IPS-18c (cell line): ENCODE measurements around the gene CNOT6.
"Not testable (repeated sequence)": the region's sequence is repeated elsewhere in the genome, so short reads cannot be mapped to it uniquely, and the experiment has no call there.

Experiments used
- H3K4me3 ChIP-seq: 2 replicates; pipeline ENCODE4 v1.7.0; 2013; ENCODE audit warnings: low read depth, mild to moderate bottlenecking, low read length, moderate library complexity; ENCODE audit not compliant: insufficient read depth
- H3K9me3 ChIP-seq: one replicate; pipeline ENCODE4 v1.6.1; 2013; ENCODE audit warnings: mild to moderate bottlenecking, low read length, moderate library complexity; ENCODE audit not compliant: control insufficient read depth, insufficient read depth

CNOT6 gene

GRCh38 chr5:180531036-180531585 lies 36.9 kb downstream of the CNOT6 start:
- H3K4me3 ChIP-seq, H3K9me3 ChIP-seq: not testable (repeated sequence)

GRCh38 chr5:180532268-180532667 lies 38.1 kb downstream of the CNOT6 start:
- H3K9me3 ChIP-seq: peaks cover 8% of the 10 kb centered on the region
- no peak overlapping the region for H3K4me3 ChIP-seq

- Histone ChIP-seq H3K4me3 (no peak overlapping the region), H3K9me3 (peaks cover 8% of the 10 kb centered on the region)
Observed at GRCh38 chr5:180533845-180534244, 39.7 kb downstream of the CNOT6 start.

- Histone ChIP-seq H3K9me3 (peaks cover 8% of the 10 kb centered on the region), H3K4me3 (no peak overlapping the region)
Observed at GRCh38 chr5:180535573-180535972, 41.4 kb downstream of the CNOT6 start.

GRCh38 chr5:180540050-180540694 lies 46.0 kb downstream of the CNOT6 start:
- Histone ChIP-seq H3K4me3 (no peak overlapping the region), H3K9me3 (no peaks in the 10 kb centered on the region)

- no peaks in the 10 kb centered on the region for H3K9me3 ChIP-seq
- H3K4me3 ChIP-seq: no peak overlapping the region
Observed at GRCh38 chr5:180541710-180542109, 47.5 kb downstream of the CNOT6 start.

GRCh38 chr5:180545248-180545647 lies 51.1 kb downstream of the CNOT6 start:
- no peaks in the 10 kb centered on the region for H3K9me3 ChIP-seq
- H3K4me3 ChIP-seq: no peak overlapping the region

GRCh38 chr5:180548563-180548962 lies 54.4 kb downstream of the CNOT6 start:
- Histone ChIP-seq H3K9me3 (no peaks in the 10 kb centered on the region), H3K4me3 (no peak overlapping the region)

GRCh38 chr5:180553530-180553929 lies 59.4 kb downstream of the CNOT6 start:
- H3K4me3 ChIP-seq: no peak overlapping the region

GRCh38 chr5:180555168-180555921 lies 61.2 kb downstream of the CNOT6 start:
- H3K4me3 ChIP-seq: no peak overlapping the region

More at GRCh38 chr5:180553530-180553929, 59.4 kb downstream of the CNOT6 start:
- no peaks in the 10 kb centered on the region for H3K9me3 ChIP-seq

GRCh38 chr5:180557217-180557809 lies 63.1 kb downstream of the CNOT6 start:
- Histone ChIP-seq H3K9me3 (no peaks in the 10 kb centered on the region), H3K4me3 (no peak overlapping the region)

More at GRCh38 chr5:180555168-180555921, 61.2 kb downstream of the CNOT6 start:
- no peaks in the 10 kb centered on the region for H3K9me3 ChIP-seq

- Histone ChIP-seq H3K4me3 (no peak overlapping the region), H3K9me3 (no peaks in the 10 kb centered on the region)
Observed at GRCh38 chr5:180558232-180558631, 64.1 kb downstream of the CNOT6 start.

GRCh38 chr5:180563994-180564393 lies 69.8 kb downstream of the CNOT6 start:
- H3K4me3 ChIP-seq: no peak overlapping the region
- no peaks in the 10 kb centered on the region for H3K9me3 ChIP-seq

GRCh38 chr5:180568914-180569313 lies 74.7 kb downstream of the CNOT6 start:
- H3K9me3 ChIP-seq: no peaks in the 10 kb centered on the region

GRCh38 chr5:180575571-180575970 lies 81.4 kb downstream of the CNOT6 start:
- no peak overlapping the region for H3K4me3 ChIP-seq
- H3K9me3 ChIP-seq: no peaks in the 10 kb centered on the region

More at GRCh38 chr5:180568914-180569313, 74.7 kb downstream of the CNOT6 start:
- no peak overlapping the region for H3K4me3 ChIP-seq

- no peak overlapping the region for H3K4me3 ChIP-seq
- H3K9me3 ChIP-seq: no peaks in the 10 kb centered on the region
Observed at GRCh38 chr5:180580681-180581080, 86.5 kb downstream of the CNOT6 start.

- Histone ChIP-seq H3K4me3 (no peak overlapping the region), H3K9me3 (no peaks in the 10 kb centered on the region)
Observed at GRCh38 chr5:180583738-180584137, 89.6 kb downstream of the CNOT6 start.

- Histone ChIP-seq H3K4me3 (no peak overlapping the region), H3K9me3 (no peaks in the 10 kb centered on the region)
Observed at GRCh38 chr5:180586204-180586603, 92.0 kb downstream of the CNOT6 start.
